Measurements from ENCODE around the gene TENT5C.

The TENT5C gene

DNA sequence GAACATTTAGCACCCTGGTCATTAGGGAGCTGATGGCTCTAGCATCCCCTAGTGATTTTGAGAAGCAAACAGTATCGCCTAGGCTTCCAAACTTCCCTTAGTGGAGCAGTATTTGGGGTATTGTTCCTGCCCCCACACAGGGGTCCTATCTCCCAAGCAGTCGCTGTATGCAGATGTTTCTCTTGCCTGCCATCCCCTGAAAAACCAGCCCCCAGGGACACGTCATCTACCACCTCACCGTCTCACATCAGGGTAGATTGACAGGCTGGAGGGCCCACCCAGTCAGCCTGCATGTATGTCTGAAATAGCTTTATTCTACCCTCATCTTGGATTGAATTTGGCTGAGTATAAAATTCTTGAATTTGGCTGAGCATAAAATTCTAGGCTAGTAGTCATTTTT lies 33.9 kb downstream of the TENT5C start:
- H3K4me1 ChIP-seq (ENCODE audit: insufficient read depth, low read length, severe bottlenecking), result peaks cover 17% of the 10 kb centered on the region
- no peak overlapping the region for H3K4me2 ChIP-seq (ENCODE audit: low read length)
- H3K27me3 ChIP-seq (ENCODE audit: insufficient read depth, low read length), result no peaks in the 10 kb centered on the region
- no peak overlapping the region for H3K4me3 ChIP-seq (ENCODE audit: low read depth, low read length, poor library complexity, severe bottlenecking)
- H3K36me3 ChIP-seq (ENCODE audit: insufficient read depth, low read length), result no peaks in the 10 kb centered on the region
- no peaks in the 10 kb centered on the region for H3K9me2 ChIP-seq (ENCODE audit: low read depth, low read length)
- no peaks in the 10 kb centered on the region for H3K79me2 ChIP-seq (ENCODE audit: insufficient read depth, low read length)
- H2AFZ ChIP-seq (ENCODE audit: low read length), result no peak overlapping the region
- no peaks in the 10 kb centered on the region for H4K20me1 ChIP-seq (ENCODE audit: insufficient read depth, low read length)
- no peaks in the 10 kb centered on the region for H3F3A ChIP-seq (ENCODE audit: insufficient read depth, low read length)
- no peak for TF ChIP-seq EZH2 (IDR thresholded peaks at IDR 0.05; ENCODE audit: borderline replicate concordance, low read length)
- TF ChIP-seq, protein P1, sequence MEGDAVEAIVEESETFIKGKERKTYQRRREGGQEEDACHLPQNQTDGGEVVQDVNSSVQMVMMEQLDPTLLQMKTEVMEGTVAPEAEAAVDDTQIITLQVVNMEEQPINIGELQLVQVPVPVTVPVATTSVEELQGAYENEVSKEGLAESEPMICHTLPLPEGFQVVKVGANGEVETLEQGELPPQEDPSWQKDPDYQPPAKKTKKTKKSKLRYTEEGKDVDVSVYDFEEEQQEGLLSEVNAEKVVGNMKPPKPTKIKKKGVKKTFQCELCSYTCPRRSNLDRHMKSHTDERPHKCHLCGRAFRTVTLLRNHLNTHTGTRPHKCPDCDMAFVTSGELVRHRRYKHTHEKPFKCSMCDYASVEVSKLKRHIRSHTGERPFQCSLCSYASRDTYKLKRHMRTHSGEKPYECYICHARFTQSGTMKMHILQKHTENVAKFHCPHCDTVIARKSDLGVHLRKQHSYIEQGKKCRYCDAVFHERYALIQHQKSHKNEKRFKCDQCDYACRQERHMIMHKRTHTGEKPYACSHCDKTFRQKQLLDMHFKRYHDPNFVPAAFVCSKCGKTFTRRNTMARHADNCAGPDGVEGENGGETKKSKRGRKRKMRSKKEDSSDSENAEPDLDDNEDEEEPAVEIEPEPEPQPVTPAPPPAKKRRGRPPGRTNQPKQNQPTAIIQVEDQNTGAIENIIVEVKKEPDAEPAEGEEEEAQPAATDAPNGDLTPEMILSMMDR (IDR thresholded peaks at IDR 0.05; ENCODE audit: low read length), result no peak
- H3K9me3 ChIP-seq (ENCODE audit: low read length), result no peaks in the 10 kb centered on the region
- H3K9ac ChIP-seq (ENCODE audit: low read length), result no peak overlapping the region
- H3K27ac ChIP-seq (ENCODE audit: low read depth, low read length, poor library complexity, severe bottlenecking), result no peak overlapping the region

DNA sequence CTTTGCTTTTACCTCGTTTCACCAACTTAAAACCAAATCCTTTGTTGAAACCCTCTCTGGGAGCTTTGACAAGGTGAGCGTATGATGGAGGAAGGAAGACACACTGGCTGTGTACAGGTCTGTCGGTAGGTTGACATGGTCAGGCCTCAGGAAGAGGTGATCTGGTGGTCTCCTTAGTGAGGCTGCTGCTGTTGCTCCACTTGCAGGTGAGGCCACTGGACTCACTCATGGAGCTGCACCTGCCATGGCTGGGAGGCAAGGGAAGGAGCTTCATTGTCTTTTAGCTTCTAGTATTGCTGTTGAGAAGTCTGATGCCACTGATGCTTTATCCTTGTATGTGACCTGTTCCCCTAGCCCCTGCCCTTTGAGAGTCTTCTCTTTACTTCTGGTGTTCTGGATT lies 35.7 kb downstream of the TENT5C start:
- no peaks in the 10 kb centered on the region for H3K9me3 ChIP-seq (ENCODE audit: low read length)
- H3K9me2 ChIP-seq (ENCODE audit: low read depth, low read length), result no peaks in the 10 kb centered on the region
- H4K20me1 ChIP-seq (ENCODE audit: insufficient read depth, low read length), result no peaks in the 10 kb centered on the region
- no peaks in the 10 kb centered on the region for H3K36me3 ChIP-seq (ENCODE audit: insufficient read depth, low read length)
- no peak overlapping the region for H2AFZ ChIP-seq (ENCODE audit: low read length)
- no peak overlapping the region for H3K27ac ChIP-seq (ENCODE audit: low read depth, low read length, poor library complexity, severe bottlenecking)
- no peak overlapping the region for H3K4me2 ChIP-seq (ENCODE audit: low read length)
- H3K4me3 ChIP-seq (ENCODE audit: low read depth, low read length, poor library complexity, severe bottlenecking), result no peak overlapping the region
- TF ChIP-seq EZH2 (IDR thresholded peaks at IDR 0.05; ENCODE audit: borderline replicate concordance, low read length), result no peak
- TF ChIP-seq, protein P1 (IDR thresholded peaks at IDR 0.05; ENCODE audit: low read length), result no peak
- no peaks in the 10 kb centered on the region for H3K27me3 ChIP-seq (ENCODE audit: insufficient read depth, low read length)
- H3K79me2 ChIP-seq (ENCODE audit: insufficient read depth, low read length), result no peaks in the 10 kb centered on the region
- no peak overlapping the region for H3K9ac ChIP-seq (ENCODE audit: low read length)
- H3K4me1 ChIP-seq (ENCODE audit: insufficient read depth, low read length, severe bottlenecking), result peaks cover 11% of the 10 kb centered on the region
- H3F3A ChIP-seq (ENCODE audit: insufficient read depth, low read length), result no peaks in the 10 kb centered on the region

DNA sequence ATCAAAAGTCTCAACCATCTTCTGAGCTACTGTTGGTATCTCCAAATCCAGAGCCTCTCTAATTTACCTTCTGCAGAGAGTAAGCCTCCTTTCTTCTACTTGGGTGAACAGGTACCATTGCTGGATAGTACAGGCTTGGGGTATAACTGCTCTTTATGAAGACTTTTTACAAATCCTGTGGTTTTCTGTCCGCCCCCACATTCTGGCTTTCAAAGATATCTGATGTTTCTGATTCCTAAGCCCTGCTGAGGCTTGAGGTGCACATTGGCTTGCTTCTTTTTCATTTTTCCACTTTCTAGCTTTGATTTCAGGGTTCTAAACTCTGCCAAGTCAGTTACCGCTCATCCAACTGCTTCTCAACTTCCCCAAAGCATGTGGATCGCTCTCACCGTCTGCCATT lies 37.1 kb downstream of the TENT5C start:
- Histone ChIP-seq H3K9ac (ENCODE audit: low read length) (no peak overlapping the region), H3K4me2 (ENCODE audit: low read length) (no peak overlapping the region), H2AFZ (ENCODE audit: low read length) (no peak overlapping the region)

More for the DNA sequence above, 37.1 kb downstream of the TENT5C start:
- Histone ChIP-seq H4K20me1 (ENCODE audit: insufficient read depth, low read length) (no peaks in the 10 kb centered on the region), H3K27ac (ENCODE audit: low read depth, low read length, poor library complexity, severe bottlenecking) (no peak overlapping the region), H3K4me1 (ENCODE audit: insufficient read depth, low read length, severe bottlenecking) (peaks cover 8% of the 10 kb centered on the region), H3K9me3 (ENCODE audit: low read length) (no peaks in the 10 kb centered on the region), H3K9me2 (ENCODE audit: low read depth, low read length) (no peaks in the 10 kb centered on the region), H3F3A (ENCODE audit: insufficient read depth, low read length) (no peaks in the 10 kb centered on the region), H3K27me3 (ENCODE audit: insufficient read depth, low read length) (no peaks in the 10 kb centered on the region), H3K79me2 (ENCODE audit: insufficient read depth, low read length) (no peaks in the 10 kb centered on the region), H3K4me3 (ENCODE audit: low read depth, low read length, poor library complexity, severe bottlenecking) (no peak overlapping the region), H3K36me3 (ENCODE audit: insufficient read depth, low read length) (no peaks in the 10 kb centered on the region)
- no peak for TF ChIP-seq EZH2 (IDR thresholded peaks at IDR 0.05; ENCODE audit: borderline replicate concordance, low read length)
- TF ChIP-seq, protein P1 (IDR thresholded peaks at IDR 0.05; ENCODE audit: low read length), result no peak

All from OCI-LY1 (cell line).